Transverse colon (tissue), 4 donors: ENCODE measurements around the gene PEAR1.

ENCODE experiments used
- CTCF ChIP-seq, 5 experiments: fragments of 200-600 bp in 3 of 5; fragments of 450-650 bp in 2 of 5; sonication (generic) in 3 of 5; IDR thresholded peaks; 1 replicate in 2 of 5; 2 replicates in 3 of 5; pipeline ENCODE4 v1.5.1; 2016 to 2017; ENCODE audit warnings: antibody characterized with exemption in 5 of 5, inconsistent platforms in 3 of 5, mild to moderate bottlenecking in 2 of 5, moderate library complexity in 1 of 5
- EP300 ChIP-seq: sonication (generic); formaldehyde crosslinking; IDR thresholded peaks from one replicate; pipeline ENCODE4 v1.6.1; 2017; ENCODE audit warnings: antibody characterized with exemption, low read depth
- POLR2AphosphoS5 ChIP-seq, 3 donors: sonication (generic); formaldehyde crosslinking; IDR thresholded peaks; one replicate each; pipeline ENCODE4 v1.6.1; 2016; ENCODE audit warnings: antibody characterized with exemption in 3 of 3

GRCh38 chr1:156853761-156854160, 39.8 kb upstream of the PEAR1 start:
- TF ChIP-seq POLR2AphosphoS5 (IDR thresholded peaks at IDR 0.05) (no peak), CTCF (IDR thresholded peaks at IDR 0.05) (no peak), EP300 (no peak)
